Measurements from ENCODE around the gene SOCS2. TPM values are rescaled to one million over a fixed set of nuclear protein-coding genes. Genes with fewer than 3 reads are reported as not detected.

Gene SOCS2
- total RNA-seq, 1 donor from 2014 or later, result 10.5 TPM

- DNase-seq (ENCODE audit: low read depth) (no peak), FAIRE-seq (no peak)
- TF ChIP-seq CTCF (IDR thresholded peaks at IDR 0.05; ENCODE audit: insufficient read depth, low read length, severe bottlenecking), result no peak
- no peak overlapping the region for H3K4me3 ChIP-seq (ENCODE audit: low read depth, low read length)
- H3K27me3 ChIP-seq (ENCODE audit: control insufficient read depth, insufficient read depth, low read length), result no peaks in the 10 kb centered on the region
- H3K36me3 ChIP-seq (ENCODE audit: control insufficient read depth, insufficient read depth, low read length), result no peaks in the 10 kb centered on the region
These were observed 4.7 kb downstream of the SOCS2 start for GRCh38 chr12:93577222-93577621.

GRCh38 chr12:93578221-93578620, 5.7 kb downstream of the SOCS2 start:
- TF ChIP-seq CTCF (IDR thresholded peaks at IDR 0.05; ENCODE audit: insufficient read depth, low read length, severe bottlenecking), result no peak
- no peak for DNase-seq (ENCODE audit: low read depth)
- Histone ChIP-seq H3K4me3 (ENCODE audit: low read depth, low read length) (no peak overlapping the region), H3K36me3 (ENCODE audit: control insufficient read depth, insufficient read depth, low read length) (no peaks in the 10 kb centered on the region), H3K27me3 (ENCODE audit: control insufficient read depth, insufficient read depth, low read length) (no peaks in the 10 kb centered on the region)
- no peak for FAIRE-seq

GRCh38 chr12:93580682-93581081, 8.2 kb downstream of the SOCS2 start:
- Histone ChIP-seq H3K4me3 (ENCODE audit: low read depth, low read length) (no peak overlapping the region), H3K27me3 (ENCODE audit: control insufficient read depth, insufficient read depth, low read length) (no peaks in the 10 kb centered on the region), H3K36me3 (ENCODE audit: control insufficient read depth, insufficient read depth, low read length) (no peaks in the 10 kb centered on the region)
- FAIRE-seq (no peak), DNase-seq (ENCODE audit: low read depth) (no peak)
- TF ChIP-seq CTCF (IDR thresholded peaks at IDR 0.05; ENCODE audit: insufficient read depth, low read length, severe bottlenecking), result no peak

- Histone ChIP-seq H3K27me3 (ENCODE audit: control insufficient read depth, insufficient read depth, low read length) (no peaks in the 10 kb centered on the region), H3K36me3 (ENCODE audit: control insufficient read depth, insufficient read depth, low read length) (no peaks in the 10 kb centered on the region), H3K4me3 (ENCODE audit: low read depth, low read length) (no peak overlapping the region)
- DNase-seq (ENCODE audit: low read depth) (no peak), FAIRE-seq (no peak)
- TF ChIP-seq CTCF (IDR thresholded peaks at IDR 0.05; ENCODE audit: insufficient read depth, low read length, severe bottlenecking), result no peak
These were observed 8.9 kb downstream of the SOCS2 start for GRCh38 chr12:93581370-93581769.

GRCh38 chr12:93582351-93582750, 9.9 kb downstream of the SOCS2 start:
- no peaks in the 10 kb centered on the region for H3K27me3 ChIP-seq (ENCODE audit: control insufficient read depth, insufficient read depth, low read length)
- FAIRE-seq (peak; percentile 76), DNase-seq (ENCODE audit: low read depth) (peak; percentile 73)
- no peaks in the 10 kb centered on the region for H3K36me3 ChIP-seq (ENCODE audit: control insufficient read depth, insufficient read depth, low read length)
- no peak for TF ChIP-seq CTCF (IDR thresholded peaks at IDR 0.05; ENCODE audit: insufficient read depth, low read length, severe bottlenecking)
- no peak overlapping the region for H3K4me3 ChIP-seq (ENCODE audit: low read depth, low read length)

GRCh38 chr12:93583627-93584392, 11.3 kb downstream of the SOCS2 start:
- DNase-seq (ENCODE audit: low read depth), result no peak
- Histone ChIP-seq H3K4me3 (ENCODE audit: low read depth, low read length) (no peak overlapping the region), H3K36me3 (ENCODE audit: control insufficient read depth, insufficient read depth, low read length) (no peaks in the 10 kb centered on the region), H3K27me3 (ENCODE audit: control insufficient read depth, insufficient read depth, low read length) (no peaks in the 10 kb centered on the region)
- no peak for TF ChIP-seq CTCF (IDR thresholded peaks at IDR 0.05; ENCODE audit: insufficient read depth, low read length, severe bottlenecking)
- no peak for FAIRE-seq
